Endothelial cell of umbilical vein (primary cell): Measurements from ENCODE around the gene TMEM252.

ENCODE experiments used
- CTCF ChIP-seq, 2 donors: IDR thresholded peaks; 1 replicate in 1 of 2; 2 replicates in 1 of 2; pipeline ENCODE4 v1.5.1; 2011; ENCODE audit warnings: low read length in 2 of 2, mild to moderate bottlenecking in 2 of 2, moderate library complexity in 2 of 2, control low read depth in 1 of 2, inconsistent platforms in 1 of 2, low read depth in 1 of 2; ENCODE audit not compliant: insufficient read depth in 1 of 2; ENCODE audit errors: extremely low read depth in 1 of 2
- EZH2 ChIP-seq: IDR thresholded peaks from 2 replicates; pipeline ENCODE4 v1.6.1; 2012; ENCODE audit warnings: borderline replicate concordance, low read depth, mild to moderate bottlenecking, moderate library complexity, low read length, inconsistent platforms; ENCODE audit not compliant: severe bottlenecking
- MAX ChIP-seq: IDR thresholded peaks from 2 replicates; pipeline ENCODE4 v1.6.1; 2011; ENCODE audit not compliant: insufficient read depth, insufficient read length
- MYC ChIP-seq: IDR thresholded peaks from one replicate; pipeline ENCODE4 v1.6.1; 2011; ENCODE audit warnings: mild to moderate bottlenecking, low read depth, low read length
- POLR2A ChIP-seq: IDR thresholded peaks from 2 replicates; pipeline ENCODE4 v1.6.1; 2012; ENCODE audit warnings: low read depth, mild to moderate bottlenecking, control low read depth, low read length
- POLR2AphosphoS5 ChIP-seq: IDR thresholded peaks from 2 replicates; pipeline ENCODE4 v1.6.1; 2012; ENCODE audit warnings: low read depth, mild to moderate bottlenecking, control low read depth, low read length, moderate library complexity; ENCODE audit not compliant: insufficient read depth

GRCh38 chr9:68533678-68534077 lies 7.0 kb downstream of the TMEM252 start:
- no peak for TF ChIP-seq CTCF (IDR thresholded peaks at IDR 0.05; ENCODE audit: extremely low read depth in 1 of 2, insufficient read depth in 1 of 2, low read depth in 1 of 2, low read length in 2 of 2)
- no peak for TF ChIP-seq EZH2
- no peak for TF ChIP-seq POLR2A
- no peak for TF ChIP-seq MAX
- TF ChIP-seq POLR2AphosphoS5, result no peak
- TF ChIP-seq MYC, result no peak
